GM18858 (cell line): ENCODE results near the gene LEPROT.

ENCODE experiments used
- ATAC-seq: cut with Tn5 transposase; IDR thresholded peaks from one replicate; pipeline ENCODE4 v1.9.1; 2021; ENCODE audit not compliant: unreplicated experiment

The LEPROT gene

GRCh38 chr1:65471861-65472332 is 51.4 kb downstream of the LEPROT start:
- ATAC-seq: no peak

GRCh38 chr1:65476327-65476726 is 55.9 kb downstream of the LEPROT start:
- ATAC-seq: no peak

GRCh38 chr1:65477414-65478378 is 57.2 kb downstream of the LEPROT start:
- ATAC-seq: no peak

GRCh38 chr1:65478379-65479026 is 58.0 kb downstream of the LEPROT start:
- ATAC-seq: no peak

- ATAC-seq: no peak
These were observed 59.2 kb downstream of the LEPROT start for GRCh38 chr1:65479554-65480204.

GRCh38 chr1:65480684-65481405 is 60.4 kb downstream of the LEPROT start:
- ATAC-seq: no peak

- no peak for ATAC-seq
These were observed 63.7 kb downstream of the LEPROT start for GRCh38 chr1:65483993-65484754.
